CD4-positive, alpha-beta T cell treated with Interferon alpha-2 for 1 hour (primary cell): Measurements from ENCODE around the gene LSS.

ENCODE experiments used
- DNase-seq, 2 donors: peaks; one replicate each; pipeline ENCODE4 v3.0.0-alpha.2; 2020 to 2022

Gene LSS

DNA sequence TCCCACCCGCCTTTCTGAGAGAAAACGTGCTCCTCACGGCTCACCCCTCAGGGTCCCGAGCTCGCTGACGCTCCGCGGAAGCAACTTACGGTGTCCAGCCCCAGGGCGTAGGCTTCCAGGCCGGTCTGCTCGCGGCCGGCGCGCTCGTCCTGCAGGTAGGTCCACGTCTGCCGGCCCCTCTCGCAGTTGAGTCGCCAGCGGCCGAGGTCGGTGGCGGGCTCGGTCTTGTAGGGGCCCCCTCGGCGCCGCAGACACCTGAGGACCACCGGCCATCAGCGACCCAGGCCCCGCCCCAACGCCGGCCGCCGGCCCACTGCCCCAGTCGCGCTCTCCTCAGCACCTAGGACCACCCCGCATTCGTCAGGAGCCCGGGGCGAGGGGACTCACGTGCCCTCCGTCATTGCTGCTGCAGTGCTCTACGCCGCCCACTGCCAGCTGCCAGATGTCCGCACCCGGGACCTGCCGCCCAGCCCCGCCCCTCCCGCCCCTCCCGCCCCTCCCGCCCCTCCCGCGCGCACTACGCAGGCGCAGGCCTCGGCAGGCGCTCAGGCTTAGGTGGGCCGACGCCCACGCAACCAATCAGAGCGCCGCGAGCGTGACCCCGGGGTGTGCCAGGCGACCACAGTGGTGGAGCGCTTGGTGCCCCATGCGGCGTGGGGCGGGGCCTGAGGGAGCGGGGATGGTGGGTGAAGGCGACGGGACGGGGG is at the start of gene LSS:
LSS (minus strand) TSS at position 430 of the 707 bp plus-strand sequence; CDS start at position 401, 29 bp downstream.
- peak; percentile 99 for DNase-seq

DNA sequence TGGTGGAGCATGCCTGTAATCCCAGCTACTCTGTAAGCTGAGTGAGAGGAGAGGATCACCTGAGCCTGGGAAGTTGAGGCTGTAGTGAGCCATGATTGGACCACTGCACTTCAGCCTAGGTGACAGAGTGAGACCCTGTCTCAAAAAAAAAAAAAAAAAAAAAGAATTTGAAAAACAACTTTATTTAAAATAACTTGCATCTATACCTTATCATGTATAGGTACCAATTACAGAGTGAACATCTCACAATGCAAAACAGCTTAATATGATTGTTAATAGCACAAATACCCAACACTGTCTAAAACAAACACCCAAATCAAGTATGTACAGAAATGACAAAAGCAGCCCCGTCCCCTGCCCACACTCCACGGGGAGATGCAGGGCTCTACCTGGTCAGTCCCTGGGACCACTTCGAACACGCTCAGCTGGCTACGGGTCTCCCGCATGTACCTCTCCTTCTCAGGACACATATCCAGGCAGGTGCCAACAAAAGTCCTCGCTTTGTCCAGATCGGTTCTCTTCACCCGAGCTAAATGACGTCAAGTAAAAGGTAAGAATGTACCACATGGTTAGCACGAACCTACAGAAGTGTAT is 46.3 kb upstream of the LSS start:
- no peak for DNase-seq

DNA sequence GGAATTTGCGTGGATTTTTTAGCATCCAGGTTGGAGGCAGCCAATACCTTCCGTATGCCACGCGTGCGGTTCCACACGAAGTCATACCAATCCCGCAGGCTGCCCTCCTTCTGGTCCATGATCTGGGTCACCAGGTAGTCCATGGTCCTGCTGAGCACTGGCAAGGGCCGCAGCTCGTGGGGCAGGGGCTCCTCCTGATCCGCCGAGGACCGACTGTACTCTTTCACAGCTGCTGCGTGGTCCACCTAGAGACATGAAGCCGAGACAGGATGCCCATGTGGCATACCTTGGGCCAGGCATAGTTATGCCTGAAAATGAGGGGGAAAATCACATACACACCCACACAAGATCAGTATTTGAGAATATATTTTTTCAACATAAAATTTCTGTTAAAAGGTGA is 44.8 kb upstream of the LSS start:
- DNase-seq: no peak

DNA sequence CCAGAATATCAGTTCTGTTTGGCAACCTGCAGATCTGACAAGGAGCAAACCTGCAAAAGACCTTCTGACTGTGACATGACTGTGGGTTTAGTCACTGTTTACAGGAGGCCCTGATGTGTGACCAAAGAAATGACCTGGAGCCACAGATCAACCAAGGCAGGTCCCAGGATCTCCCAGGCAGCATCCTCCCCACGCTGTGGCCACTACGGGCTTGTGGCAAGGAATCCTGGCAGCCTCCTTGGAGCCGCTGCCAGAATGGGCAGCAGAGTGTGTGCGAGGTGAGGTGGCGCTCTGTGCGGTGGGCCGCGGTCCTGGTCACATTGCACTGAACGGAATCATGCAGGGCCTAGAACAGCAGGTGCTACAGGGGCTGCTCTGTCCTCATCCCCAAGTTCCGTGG is 40.9 kb upstream of the LSS start:
- no peak for DNase-seq

DNA sequence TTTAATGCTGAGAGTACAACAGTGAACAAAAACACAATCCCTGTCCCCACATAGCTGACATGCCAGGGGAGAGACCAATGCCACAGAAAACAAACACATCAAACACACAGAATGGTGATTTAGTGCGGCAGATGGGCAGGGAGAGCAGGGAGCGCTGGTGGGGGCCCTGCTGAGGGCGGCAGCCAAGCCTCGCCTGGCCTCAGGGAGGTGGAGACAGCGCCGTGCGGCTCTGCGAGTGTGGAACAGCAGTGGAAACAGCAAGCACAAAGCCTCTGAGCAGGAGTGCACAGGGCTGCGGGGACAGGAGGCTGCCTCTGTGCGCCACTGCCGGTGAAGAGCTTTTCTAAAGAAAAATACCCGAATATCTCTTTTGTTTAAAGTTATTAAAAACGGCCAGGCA is 39.8 kb upstream of the LSS start:
- no peak for DNase-seq

DNA sequence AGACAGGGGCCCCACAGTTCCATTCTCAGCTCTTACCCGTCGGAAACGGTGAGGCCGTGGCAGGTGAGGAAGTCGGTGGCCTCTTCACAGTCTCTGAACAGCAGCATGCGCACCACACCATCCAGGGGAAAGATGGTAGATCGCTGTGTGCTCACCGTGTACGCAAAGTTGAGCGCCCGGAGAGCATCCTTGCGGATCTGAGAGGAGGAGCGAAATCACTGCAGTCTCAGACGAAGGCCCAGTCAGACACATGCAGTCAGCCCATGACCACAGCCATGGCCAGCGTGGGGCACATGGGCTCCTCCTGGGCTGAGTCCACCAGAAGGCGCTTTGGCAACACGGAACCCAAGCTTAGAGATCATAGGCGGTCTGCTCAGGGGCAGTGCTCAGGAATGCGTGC is 38.4 kb upstream of the LSS start:
- DNase-seq: no peak

DNA sequence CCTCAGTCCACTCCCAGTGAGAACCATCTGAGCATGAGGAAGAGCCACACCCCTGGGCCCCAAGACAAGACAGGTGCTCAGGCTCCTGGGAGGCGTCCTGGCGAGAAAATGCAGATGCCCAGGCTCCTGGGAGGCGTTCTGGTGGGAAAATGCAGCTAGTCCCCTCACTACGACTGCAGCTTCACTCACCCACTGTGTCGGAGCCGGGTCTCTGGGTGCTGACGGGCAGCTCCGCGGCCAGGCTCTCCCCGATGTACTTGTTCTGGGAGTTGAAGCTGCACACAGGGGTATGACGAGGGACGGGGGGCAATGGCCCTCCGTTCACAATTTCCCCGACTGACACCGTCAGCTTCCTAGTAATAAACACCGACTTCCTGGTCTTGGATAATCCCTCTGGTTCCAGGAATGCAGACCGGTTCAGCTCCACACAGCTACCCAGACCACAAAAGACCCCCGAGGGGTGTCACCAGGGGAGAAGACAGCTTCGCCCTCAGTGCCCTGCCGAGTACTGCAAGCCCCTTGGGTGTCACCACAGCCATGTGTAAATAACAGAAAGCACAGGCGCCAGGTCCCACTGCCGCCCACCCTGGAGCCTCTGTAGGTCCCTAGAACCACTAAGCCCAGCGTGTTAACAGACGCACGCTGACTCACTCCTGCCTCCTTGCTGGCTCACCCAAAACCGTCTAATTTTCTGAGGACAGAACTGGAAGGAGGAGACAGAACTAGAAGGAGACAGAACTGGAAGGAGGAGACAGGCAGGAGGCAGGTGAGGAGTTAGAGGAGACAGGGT is 37.4 kb upstream of the LSS start:
- DNase-seq: no peak

DNA sequence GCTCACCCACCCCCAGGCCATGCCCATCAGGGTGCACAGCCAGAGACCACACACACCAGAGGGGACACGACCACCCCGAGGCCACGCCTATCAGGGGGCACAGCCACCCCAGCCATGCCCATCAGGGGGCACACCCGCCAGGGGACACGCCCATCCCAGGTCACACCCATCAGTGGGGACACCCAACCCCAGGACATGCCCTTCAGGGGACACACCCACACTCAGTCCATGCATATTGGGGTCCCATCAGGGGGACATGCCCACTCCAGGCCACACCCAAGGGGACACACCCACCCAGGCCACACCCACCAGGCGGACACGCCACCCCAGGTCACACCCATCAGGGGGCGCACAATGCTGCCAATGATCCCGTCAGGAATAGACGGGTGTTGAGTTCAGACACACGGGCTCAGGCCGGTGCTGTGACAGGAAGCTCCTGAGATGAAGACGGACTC is 36.1 kb upstream of the LSS start:
- no peak for DNase-seq

DNA sequence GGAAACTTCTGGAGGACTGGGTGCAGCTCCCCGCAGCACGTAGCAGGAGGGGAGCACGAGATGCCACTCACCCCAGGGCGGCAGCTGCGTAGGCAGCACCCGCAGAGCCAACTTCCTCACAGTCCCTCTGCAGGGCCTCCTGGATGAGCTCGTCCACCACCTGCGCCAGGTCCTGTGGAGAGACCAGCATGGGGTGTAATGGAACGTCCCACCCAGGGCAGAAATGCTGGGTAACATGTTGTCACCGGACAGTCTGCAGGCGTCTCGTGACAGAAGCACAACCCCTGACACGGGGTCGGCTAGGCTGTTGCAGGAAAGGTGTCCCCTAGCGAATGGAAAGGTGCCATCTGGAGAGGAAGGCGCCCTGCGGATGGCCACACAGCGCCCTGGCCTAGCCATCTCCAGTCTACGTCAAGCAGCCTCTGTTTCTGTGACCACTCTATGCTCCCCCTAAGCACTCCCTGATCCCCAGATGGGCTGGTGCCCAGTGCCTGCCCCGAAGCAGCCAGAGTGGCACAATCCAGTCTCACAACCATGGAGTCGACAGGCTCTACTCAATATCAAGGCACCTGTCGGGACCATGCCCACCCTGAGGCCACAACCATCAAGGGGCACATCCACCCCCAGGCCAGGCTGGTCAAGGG is 35.6 kb upstream of the LSS start:
- no peak for DNase-seq

DNA sequence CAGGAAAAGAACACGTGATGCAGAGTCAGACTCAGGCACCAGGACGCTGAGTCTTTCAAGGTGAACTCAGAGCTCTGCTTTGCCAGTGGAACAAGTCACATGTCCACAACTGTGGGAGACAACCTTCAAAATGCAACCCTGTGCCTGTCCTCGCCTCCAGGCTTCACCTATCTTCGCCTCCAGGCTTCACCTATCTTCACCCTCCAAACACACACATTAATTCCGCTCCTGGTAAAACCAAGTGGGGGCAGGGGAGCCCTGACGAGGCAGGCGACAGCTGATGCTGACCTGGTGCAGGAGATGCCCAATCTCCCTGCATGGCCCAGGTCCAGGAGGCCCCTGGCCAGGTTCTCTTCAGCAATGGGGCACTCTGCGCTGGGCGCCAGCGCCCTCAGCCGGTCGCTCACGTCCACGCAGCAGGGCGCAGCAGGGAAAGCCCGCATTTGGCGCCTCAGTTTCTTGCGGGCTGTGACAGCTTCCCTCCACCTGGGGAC is 28.0 kb upstream of the LSS start:
- no peak for DNase-seq

DNA sequence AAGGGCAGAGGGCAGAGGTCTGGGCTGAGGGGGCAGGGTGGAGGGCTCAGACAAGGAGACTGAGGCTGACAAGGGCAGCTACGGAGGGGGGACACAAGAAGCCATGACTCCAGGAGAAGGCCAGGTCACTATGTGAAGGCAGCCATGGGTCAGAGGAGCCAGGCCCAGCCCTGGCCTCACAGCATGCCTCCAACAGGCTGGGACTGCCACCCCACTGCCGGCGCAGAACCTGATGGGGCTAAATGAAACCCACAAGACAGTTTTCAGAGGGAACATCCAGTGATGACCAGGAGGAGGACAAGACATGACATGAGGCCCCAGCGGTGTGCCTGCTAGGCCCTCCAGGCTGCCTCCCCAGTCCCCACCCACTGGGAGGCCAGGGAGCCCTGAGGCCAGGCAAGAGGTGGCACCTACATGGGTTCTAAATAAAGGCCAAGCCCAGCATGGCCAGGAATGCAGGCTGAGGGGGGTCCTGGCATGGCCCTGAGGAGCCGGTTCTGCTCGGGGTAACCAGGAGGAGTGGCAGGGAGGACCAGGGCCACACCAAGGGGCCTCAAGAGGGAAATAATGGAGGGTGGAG is 27.3 kb upstream of the LSS start:
- DNase-seq: no peak

DNA sequence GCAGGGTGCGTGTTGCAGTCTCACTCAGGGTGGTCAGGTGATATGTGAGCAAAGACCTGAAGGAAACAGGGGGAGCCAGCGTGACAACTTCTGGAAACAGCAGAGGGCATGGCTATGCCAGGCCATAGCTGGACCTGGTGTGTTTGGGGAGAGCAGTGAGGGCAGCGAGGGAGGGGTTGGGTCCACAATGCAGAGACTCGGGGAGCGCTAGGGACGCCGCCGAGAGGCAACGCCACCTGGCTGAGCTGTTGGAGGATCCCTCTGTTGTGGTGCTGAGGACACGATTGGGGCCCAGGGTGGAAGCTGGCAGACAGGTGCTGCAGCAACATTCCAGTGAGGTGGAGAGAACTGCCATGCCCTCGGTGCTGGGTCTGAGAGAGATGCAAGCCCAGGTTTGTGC is 26.6 kb upstream of the LSS start:
- DNase-seq: no peak

DNA sequence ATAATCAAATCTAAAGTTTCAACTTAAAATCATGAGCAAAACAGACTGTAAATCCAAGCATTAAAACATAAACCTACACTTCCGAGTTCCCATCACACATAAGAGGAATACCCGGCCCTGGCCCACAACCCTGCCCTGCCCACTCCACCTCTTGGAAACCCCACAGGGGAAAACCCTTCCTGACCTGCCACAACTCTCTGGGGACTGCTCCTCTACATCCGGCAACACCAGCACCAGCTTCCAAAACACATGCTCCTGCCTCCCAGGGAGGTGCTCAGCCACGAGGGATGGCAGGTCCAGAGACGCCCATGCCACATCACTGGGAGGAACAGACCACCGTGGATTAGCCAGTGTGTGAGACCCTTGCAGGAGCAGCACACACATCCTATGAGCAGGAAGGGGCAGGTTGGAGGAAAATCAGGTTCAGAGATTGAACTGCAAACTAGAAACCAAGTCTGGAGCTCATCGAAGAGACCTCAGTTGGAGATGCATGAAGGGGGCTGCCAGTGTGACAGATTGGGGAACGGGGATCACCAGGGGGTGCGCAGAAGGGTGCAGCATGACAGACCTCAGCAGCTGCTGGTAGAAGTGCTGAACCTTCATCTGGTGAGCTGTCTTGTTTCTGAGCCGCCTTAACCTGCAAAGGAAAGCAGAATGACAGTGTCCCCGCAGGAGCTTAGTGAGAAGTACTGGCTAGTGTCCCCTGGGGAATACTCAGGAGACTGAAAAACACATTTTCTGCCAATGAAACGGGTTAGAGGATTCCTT is 25.8 kb upstream of the LSS start:
- no peak for DNase-seq

DNA sequence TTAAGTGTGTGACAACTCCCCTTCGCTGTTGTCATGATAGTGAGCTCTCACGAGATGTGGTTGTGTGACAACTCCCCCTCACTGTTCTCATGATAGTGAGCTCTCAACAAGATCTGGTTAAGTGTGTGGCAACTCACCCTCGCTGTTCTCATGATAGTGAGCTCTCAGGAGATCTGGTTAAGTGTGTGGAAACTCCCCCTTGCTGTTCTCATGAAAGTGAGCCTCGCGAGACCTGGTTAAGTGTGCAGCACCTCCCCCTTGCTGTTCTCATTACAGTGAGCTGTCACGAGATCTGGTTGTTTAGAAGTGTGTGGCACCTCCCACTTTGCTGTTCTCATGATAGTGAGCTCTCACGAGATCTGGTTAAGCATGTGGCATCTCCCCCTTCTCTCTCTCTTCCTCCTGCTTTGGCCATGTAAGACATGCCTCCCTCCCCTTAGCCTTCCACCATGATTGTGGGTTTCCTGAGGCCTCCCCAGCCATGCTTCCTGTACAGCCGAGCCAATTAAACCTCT is 25.1 kb upstream of the LSS start:
- peak; percentile 59 to 68 for DNase-seq

DNA sequence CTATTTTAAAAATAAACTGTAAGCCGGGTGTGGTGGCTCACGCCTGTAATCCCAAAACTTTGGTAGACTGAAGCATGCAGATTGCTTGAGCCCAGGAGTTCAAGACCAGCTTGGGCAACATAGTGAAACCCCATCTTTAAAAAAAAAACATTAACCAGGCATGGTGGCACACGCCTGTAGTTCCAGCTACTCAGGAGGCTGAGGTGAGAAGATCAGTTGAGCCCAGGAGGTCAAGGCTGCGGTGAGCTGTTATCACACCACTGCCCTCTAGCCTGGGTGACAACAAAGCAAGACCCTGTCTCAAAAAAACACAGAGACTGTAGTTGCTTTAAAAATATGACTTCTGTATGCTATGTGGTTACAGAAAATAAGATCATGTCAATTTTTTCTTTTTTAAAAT is 24.3 kb upstream of the LSS start:
- DNase-seq: no peak

DNA sequence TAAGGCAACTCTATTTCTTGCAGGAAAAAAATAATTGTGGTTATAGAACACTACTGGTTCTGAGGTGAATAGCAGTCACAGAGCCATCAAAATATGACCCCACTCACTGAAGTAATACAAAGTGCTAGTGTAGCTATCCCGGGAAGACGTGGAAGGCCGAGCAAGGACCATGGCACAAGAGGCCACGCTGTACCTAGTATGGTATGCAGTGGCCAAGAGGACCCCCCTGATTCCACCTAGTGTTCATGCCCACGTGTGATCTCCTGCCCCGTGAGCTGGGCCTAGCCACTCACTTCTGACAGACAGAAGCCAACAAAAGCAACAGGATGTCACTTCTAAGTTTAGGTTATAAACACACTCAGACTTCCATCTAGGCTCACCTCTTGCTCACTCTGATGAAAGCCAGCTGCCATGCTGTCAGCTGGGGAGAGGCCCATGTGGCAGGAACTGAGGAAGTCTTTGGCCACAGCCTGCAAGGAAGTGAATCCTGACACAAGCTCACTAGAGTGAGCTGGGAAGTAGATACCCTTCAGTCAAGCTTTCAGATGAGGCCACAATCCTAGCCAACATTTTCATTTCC is 21.7 kb upstream of the LSS start:
- DNase-seq: no peak

DNA sequence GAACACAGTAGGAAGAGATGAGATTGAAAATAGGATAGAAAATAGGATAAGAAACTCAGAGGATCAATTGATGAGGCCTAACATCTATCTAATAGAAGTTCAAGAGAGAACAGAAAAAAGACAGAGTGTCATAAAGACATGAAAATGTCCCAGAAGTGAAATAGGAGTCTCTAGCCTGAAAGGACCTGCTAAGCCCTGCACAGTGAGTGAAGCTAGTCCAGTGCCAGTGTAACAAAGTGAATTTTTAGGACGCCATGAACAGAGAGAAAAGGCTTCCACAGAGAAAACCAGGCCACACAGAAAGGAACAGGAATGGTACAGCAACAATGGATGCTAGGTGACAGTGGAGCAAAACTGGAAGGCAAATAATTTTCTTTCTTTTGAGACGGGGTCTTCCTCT is 20.3 kb upstream of the LSS start:
- DNase-seq: no peak

DNA sequence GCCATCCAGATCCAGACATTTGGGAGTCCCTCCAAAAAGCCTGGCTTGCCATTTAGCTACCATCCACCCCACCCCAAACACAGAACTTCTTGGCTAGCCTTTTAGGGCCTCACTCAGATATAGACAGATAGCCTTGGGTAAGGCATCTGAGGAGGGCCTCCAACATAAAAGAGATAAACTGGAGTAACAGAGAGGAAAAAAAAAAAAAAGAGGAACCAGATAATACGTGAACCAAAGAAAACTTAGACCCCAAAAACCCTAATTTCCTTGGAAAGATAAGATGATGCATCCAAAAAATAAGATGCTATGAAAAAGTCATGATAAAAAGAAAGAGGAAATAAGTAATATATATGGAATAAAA is 19.8 kb upstream of the LSS start:
- DNase-seq: no peak

DNA sequence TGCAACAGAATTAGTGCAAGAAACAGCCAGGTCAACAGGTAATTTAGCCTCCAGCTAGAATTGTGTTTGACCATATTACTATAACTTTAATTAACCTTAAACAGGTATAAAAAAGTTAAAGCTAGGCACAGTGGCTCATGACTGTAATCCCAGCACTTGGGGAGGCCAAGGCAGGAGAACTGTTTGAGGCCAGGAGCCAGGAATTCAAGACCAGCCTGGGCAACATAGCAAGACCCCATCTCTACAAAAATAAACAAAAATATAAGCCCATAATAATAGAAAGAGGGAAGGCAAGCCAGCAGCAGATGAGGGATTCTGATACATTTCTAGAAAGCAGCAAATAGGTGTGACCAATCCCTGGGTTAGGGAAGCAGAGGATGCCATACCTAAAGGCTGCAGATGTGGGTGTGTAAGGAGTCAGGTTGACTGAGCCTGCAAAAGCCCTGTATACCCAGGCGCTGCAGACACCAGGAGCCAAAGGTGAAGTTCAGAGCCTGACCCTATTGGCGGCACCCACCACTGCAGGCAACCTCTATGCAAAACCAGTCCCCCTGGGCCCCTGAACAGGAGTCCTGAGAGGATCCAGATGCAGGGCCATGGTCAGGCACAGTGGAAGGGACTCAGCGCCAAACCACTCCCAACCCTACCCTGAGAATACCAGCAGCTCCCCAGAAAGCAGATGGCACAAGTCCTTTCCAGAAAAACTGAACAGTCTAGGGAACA is 19.3 kb upstream of the LSS start:
- DNase-seq: no peak

DNA sequence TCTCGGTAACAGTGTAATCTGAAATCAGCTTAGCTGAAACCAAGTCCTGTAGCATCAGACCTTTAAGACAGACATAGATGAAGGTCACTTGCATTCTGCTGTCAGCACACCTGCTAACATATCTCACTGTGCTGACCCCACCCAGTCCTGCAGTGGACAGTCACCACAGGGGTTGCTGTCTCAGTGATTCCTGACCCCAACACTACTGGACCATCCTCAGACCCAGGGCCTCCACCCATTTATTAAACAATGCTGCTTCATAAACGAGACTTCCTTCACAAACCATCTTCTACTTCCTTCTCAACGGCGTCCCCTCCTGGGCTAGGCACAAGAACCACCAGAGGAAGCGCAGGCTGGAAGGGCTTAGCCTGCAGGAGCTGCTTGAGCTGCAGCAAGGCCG is 17.8 kb upstream of the LSS start:
- no peak for DNase-seq
